Measurements from ENCODE around the gene NFATC2.

The NFATC2 gene

GRCh38 chr20:51426718-51427650 lies 115.5 kb downstream of the NFATC2 start:
- no peak for DNase-seq

DNA sequence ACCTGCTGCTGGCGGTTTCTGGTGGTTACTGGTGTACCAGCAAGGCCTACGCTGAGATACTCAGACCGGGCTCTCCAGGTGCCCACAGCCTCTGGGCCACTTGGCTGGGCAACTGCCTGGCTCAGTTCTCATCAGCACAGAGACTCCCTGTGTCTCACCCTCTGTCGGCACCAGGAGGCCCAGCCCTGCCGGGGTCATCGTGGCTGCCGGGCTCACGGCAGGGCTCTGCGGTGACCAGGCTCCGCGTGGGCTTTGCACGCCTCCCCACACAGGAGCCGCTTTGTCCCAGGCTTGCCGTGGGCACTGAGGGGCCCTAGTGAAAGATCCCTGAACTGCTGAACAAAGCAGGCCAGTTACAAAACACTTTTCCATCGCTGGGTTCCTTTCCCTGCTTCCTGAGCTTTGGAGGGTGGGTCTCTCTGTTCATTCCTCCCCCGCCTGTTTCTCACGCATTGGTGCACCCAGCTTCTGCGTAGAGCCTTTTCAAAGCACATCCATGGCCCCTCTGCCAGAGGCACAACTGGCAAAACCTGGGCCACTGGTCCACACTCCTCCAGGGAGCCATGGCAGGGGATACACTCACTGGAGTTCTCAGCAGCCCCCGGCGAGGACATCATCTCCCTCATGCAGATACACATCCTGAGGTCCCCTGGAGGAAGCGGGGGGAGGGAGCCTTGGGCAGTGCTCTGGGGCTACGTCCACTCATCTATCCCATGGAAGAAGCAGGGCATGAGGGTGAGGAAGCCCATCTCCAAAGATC lies 117.0 kb downstream of the NFATC2 start:
- DNase-seq, result no peak

GRCh38 chr20:51424270-51425117 lies 118.0 kb downstream of the NFATC2 start:
- DNase-seq, result no peak

GRCh38 chr20:51423810-51424209 lies 118.7 kb downstream of the NFATC2 start:
- no peak for DNase-seq

DNA sequence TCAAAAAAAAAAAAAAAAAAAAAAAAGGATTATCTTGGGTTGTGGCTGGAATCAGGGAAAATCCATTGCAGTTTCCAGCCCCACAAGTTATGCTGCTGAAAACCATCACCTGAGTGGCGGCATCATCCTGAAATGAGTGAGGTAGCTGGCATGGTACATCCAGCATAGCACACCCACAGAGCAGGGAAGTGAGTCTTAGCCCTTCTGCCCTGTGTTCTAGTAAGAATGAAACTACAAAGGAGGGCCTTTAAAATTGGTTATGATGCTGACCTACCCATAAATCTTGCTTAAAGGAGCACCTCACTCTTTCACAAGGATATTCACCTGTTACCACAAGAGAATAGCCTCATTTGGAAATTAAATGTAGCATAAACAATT lies 119.2 kb downstream of the NFATC2 start:
- no peak for DNase-seq

- no peak for DNase-seq
These were observed 119.8 kb downstream of the NFATC2 start for GRCh38 chr20:51422514-51423289.

DNA sequence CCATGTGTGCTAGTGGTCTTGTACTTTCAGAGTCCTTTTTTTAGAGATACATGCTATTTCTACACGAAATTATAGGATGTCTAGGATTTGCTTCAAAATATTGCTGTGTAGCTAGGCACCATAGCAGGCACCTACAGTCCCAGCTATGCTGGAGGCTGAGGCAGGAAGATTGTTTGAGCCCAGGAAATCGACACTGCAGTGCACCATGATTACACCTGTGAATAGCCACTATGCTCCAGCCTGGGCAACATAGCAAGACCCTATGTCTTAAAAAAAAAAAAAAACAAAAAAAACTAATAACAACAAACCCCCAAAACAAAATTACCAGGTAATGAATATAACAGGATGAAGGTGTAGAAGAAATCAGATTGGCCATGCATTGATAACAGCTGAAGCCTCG lies 121.7 kb downstream of the NFATC2 start:
- DNase-seq, result no peak

- no peak for DNase-seq
These were observed 122.4 kb downstream of the NFATC2 start for GRCh38 chr20:51420111-51420510.

GRCh38 chr20:51419646-51420045 lies 122.9 kb downstream of the NFATC2 start:
- DNase-seq, result no peak

DNA sequence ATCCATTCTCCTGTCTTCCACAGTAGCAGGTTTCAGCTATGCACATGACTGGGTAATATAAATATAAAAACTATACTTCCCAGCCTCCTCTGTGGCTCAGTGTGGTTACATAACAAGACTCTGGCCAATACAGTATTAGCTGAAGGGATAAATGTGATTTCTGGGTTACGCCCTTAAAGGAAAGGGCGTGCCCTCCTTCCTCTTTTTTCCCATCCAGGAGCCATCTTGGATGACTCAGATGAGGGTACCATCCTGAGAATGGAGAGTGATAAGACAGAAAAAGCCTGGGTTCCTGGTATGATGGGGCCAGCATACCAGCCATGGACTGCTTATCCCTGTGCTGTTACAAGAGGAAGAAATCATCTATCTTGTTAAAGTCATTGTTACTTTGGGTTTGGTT lies 123.3 kb downstream of the NFATC2 start:
- DNase-seq, result no peak

DNA sequence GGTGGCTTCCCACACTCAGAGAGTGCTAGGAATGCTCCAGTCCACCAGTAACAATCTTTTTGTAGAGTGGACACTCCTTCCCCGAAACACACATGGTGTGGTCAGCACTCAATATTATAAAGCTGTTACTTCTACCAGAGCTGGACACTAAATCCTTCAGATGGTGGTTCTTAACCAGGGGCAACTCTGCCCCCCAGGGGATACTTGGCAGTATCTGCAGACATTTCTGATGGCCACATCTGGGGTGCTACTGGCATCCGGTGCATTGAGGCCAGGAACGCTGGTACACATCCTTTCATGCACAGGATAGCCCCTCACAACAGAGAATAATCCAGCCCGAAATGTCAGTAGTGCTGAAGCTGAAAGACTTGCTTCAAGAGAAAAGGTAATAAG lies 124.4 kb downstream of the NFATC2 start:
- DNase-seq, result no peak

DNA sequence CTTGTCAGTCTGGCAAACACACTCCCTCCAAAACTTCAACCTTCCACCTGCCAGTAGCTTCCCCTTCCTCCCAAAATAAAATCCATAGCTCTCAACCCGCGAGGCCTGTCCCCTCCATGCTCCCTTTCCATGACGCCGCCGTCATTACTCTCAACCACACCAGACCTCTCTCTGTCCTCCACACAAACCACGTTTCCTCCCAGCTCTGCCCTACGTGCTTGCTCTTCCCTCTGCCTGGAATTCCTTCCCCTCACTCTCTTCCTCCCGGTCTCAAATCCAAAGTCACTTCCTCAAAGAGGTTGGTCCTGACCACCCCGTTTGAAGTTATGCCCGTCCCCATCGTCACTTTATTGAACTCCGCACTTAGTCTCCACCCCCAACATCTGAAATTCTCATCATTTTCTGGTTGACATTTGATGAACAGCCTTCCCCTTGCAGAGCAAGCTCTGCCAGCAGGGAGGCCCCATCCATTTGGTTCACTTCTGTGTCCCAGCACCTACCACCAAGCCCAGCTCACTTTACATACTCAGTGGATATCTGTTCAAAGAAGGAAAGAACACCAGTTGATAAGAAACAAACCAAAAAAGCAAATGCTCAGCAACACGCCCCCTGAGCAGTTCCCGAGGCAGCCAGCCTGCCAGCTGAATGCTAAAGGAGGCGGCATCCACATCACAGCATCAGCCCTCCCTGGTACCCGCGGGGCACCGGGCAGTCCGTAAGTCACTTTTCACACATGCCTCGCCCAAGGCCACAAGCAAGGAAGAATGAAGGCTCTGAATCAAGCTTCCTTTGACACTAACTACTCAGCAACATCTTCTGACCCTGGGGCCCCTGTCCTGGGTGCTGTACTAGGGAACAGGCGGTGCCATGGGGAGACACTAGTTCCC lies 125.0 kb downstream of the NFATC2 start:
- no peak for DNase-seq

- DNase-seq, result no peak
These were observed 125.8 kb downstream of the NFATC2 start for GRCh38 chr20:51416532-51417249.

GRCh38 chr20:51413857-51414256 lies 128.7 kb downstream of the NFATC2 start:
- no peak for DNase-seq

DNA sequence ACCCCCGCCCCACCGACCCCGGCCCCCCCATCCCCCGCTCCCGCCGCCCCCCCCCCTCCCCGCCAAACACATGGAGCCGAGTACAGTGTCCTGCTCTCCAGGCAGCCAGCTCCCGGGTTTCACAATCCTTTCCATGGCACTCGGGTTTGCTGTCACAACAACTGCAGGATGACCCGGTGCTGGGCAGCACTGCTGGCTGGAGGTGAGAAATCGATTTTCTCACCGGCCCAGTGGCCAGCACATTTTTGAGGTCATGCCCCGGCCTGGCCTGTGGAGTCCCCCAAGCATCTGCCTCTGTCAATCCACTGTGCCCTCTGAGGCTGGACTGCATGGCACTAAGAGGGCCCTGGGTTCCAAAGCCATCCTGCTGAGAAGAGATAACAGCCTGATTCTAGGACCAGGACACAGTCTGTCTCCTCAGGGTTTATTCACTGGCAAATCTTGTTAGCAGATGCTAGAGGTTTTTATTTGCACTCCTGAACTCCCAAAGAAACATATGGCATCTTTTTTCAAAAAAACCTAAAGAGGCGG lies 129.5 kb downstream of the NFATC2 start:
- no peak for DNase-seq

DNA sequence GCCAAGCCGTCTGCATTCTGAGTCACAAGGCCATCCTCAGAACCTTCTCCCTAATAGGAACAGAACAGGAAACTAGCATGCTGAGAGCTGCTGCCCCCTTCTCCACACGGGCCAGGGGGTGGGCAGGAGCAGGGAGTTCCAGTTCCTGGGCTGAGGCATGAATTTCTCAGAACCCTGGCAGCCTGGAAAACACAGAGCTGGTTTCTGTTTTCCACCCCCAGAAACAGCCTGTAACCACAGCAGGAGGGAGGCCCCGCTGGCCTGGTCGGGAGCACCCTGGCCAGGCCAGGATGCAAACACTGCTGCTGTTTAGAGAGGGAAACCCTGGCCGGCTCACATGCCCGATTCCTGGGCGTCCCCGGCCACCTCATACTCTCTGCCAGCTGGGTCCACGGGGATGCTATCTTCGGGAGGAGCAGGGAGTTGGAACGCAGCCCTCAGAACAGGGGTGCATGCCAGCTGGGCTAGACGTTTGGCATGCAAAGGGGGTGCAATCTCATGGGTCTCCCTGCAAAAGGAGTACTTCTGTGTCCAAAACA lies 130.1 kb downstream of the NFATC2 start:
- no peak for DNase-seq

DNA sequence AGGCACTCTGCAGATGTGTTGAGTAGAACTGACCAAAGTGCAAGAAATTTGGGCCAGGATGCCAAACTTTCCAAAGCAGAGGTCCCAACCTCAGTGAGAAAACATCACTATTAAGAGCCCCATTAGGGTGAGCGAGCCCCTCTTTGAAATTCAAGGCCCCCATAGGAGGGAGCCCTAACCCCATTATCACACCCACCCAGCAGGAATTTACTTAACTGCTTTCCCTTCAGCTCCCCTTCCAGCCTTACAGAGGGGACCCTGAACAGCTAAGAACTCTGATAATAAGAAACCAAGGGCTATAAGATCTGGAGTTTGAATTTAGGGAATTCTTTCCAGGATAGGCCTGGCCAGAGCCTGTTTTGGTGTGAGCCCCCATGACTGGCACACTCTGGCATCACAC lies 130.6 kb downstream of the NFATC2 start:
- DNase-seq, result no peak

DNA sequence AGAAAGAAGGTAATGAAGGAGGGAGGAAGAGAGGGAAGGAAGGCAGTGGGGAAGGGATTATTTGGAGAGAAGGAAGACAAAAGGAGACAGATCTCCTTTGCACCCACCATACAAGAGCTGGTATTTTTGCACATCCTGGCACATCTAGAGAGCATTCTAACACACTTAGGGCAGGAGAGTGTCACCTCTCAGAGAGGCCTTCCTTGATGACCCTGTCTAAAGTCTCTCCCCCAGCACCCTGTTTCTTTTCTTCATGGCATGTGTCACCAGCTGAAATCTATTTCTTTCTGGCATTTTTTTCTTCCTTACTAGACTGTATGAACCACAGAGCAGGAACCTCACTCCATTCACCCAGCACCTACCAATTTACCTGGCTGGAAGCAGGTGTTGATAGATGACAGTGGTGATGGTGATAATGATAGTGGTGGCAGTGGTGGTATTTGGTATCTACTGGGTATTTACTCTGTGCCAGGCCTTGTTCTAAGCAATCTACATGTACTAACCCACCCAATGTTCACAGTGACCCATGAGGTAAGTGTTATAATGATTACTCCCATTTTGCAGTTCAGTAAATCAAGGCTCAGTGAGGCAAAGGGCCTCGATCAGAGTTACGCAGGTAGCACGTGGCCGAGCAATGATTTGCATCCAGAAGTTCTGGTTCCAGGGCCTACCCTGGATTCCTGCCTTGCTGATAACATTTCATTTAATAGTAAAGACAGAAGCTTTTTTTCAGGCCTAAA lies 131.8 kb downstream of the NFATC2 start:
- DNase-seq, result no peak

GRCh38 chr20:51409192-51409880 lies 133.2 kb downstream of the NFATC2 start:
- DNase-seq, result no peak

Data from KG1 (cell line).